PC-3 (cell line): Measurements from ENCODE around the gene OR2V1. TPM values are rescaled to one million over a fixed set of nuclear protein-coding genes. Genes with fewer than 3 reads are reported as not detected.
"Not testable (repeated sequence)": the region's sequence is repeated elsewhere in the genome, so short reads cannot be mapped to it uniquely, and the experiment has no call there.

Experiments used
- ATAC-seq: fragments of 200-7000 bp; cut with Tn5 transposase; 2 replicates; pipeline ENCODE4 v1.9.1; 2020; ENCODE audit warnings: mild to moderate bottlenecking, moderate library complexity
- BruUV-seq: library from RNA; stranded (reverse); fragments of 400-500 nt; replicated peaks from 2 replicates; lab custom pipeline; 2021; lab: Mats Ljungman, UMichigan
- CTCF ChIA-PET: fragments of 300-600 bp; sonication (Branson Sonifier 250); formaldehyde crosslinking; loops from one replicate; lab custom pipeline; 2022; ENCODE audit warnings: antibody characterized with exemption; lab: Charles Lee
- POLR2A ChIA-PET: fragments of 300-600 bp; sonication (Branson Sonifier 250); formaldehyde crosslinking; loops from one replicate; lab custom pipeline; 2022; ENCODE audit warnings: antibody characterized with exemption; ENCODE audit not compliant: unreplicated experiment; lab: Charles Lee
- DNase-seq: peaks from one replicate; pipeline ENCODE4 v3.0.0-alpha.2; 2015
- H2AFZ ChIP-seq: fragments of 300-600 bp; sonication (generic); 2 replicates; pipeline ENCODE4 v1.6.0; 2016; ENCODE audit warnings: antibody characterized with exemption, low read length
- H3F3A ChIP-seq: fragments of 300-600 bp; sonication (generic); one replicate; pipeline ENCODE4 v1.6.0; 2017; ENCODE audit warnings: antibody characterized with exemption, low read length, control low read depth, mild to moderate bottlenecking; ENCODE audit not compliant: unreplicated experiment
- H3K27ac ChIP-seq: fragments of 300-600 bp; sonication (generic); 2 replicates; pipeline ENCODE4 v1.5.1; 2016; ENCODE audit warnings: mild to moderate bottlenecking, low read length
- H3K27me3 ChIP-seq: fragments of 300-600 bp; sonication (generic); 2 replicates; pipeline ENCODE4 v1.6.1; 2016; ENCODE audit warnings: low read length, mixed read lengths
- H3K36me3 ChIP-seq: fragments of 300-600 bp; sonication (generic); 2 replicates; pipeline ENCODE4 v1.6.1; 2016; ENCODE audit warnings: low read depth, mixed run types, low read length, mixed read lengths
- H3K4me1 ChIP-seq: fragments of 300-600 bp; sonication (generic); 2 replicates; pipeline ENCODE4 v1.5.1; 2016; ENCODE audit warnings: low read length; ENCODE audit not compliant: insufficient read depth
- H3K4me2 ChIP-seq: fragments of 300-600 bp; sonication (generic); 2 replicates; pipeline ENCODE4 v1.6.0; 2016; ENCODE audit warnings: low read length
- H3K4me3 ChIP-seq: fragments of 300-600 bp; sonication (generic); 2 replicates; pipeline ENCODE4 v1.5.1; 2016; ENCODE audit warnings: mild to moderate bottlenecking, low read length, mixed read lengths
- H3K79me2 ChIP-seq: fragments of 300-600 bp; sonication (generic); 2 replicates; pipeline ENCODE4 v1.6.1; 2017; ENCODE audit warnings: low read length, mixed read lengths
- H3K9ac ChIP-seq: fragments of 300-600 bp; sonication (generic); 2 replicates; pipeline ENCODE4 v1.6.0; 2016; ENCODE audit warnings: mild to moderate bottlenecking, low read length
- H3K9me2 ChIP-seq: fragments of 300-600 bp; sonication (generic); replicated peaks from 2 replicates; pipeline ENCODE4 v1.6.1; 2016; ENCODE audit warnings: mixed run types, low read length, mixed read lengths
- H3K9me3 ChIP-seq: fragments of 300-600 bp; sonication (generic); 2 replicates; pipeline ENCODE4 v1.6.1; 2016; ENCODE audit warnings: low read length, mixed read lengths
- H4K20me1 ChIP-seq: fragments of 300-600 bp; sonication (generic); 2 replicates; pipeline ENCODE4 v1.6.1; 2016; ENCODE audit warnings: low read length, mixed read lengths
- CTCF ChIP-seq: fragments of 300-600 bp; sonication (generic); conservative IDR thresholded peaks from 2 replicates; pipeline ENCODE4 v1.5.1; 2017; ENCODE audit warnings: antibody characterized with exemption, low read depth, mild to moderate bottlenecking, low read length
- EZH2 ChIP-seq: fragments of 300-600 bp; sonication (generic); IDR thresholded peaks from one replicate; pipeline ENCODE4 v1.6.1; 2017; ENCODE audit warnings: antibody characterized with exemption, mild to moderate bottlenecking, low read length; ENCODE audit not compliant: unreplicated experiment
- EZH2phosphoT487 ChIP-seq: fragments of 300-600 bp; sonication (generic); IDR thresholded peaks from 2 replicates; pipeline ENCODE4 v1.6.1; 2018; ENCODE audit warnings: mild to moderate bottlenecking, antibody characterized with exemption, low read length, borderline replicate concordance
- intact Hi-C: fragments of 100-400 bp; cut with micrococcal nuclease; formaldehyde crosslinking; loops from 2 replicates; pipeline ENCODE4 v1.9.0; 2023
- total RNA-seq: library from RNA; depleted of rRNA; stranded (reverse); fragments of >200 nt; gene quantifications from 2 replicates; pipeline ENCODE4 v1.2.3, GENCODE V29; 2014

The OR2V1 gene
- total RNA-seq, 1 experiment from 2014 or later, result not detected

GRCh38 chr5:181107699-181108098 lies 23.3 kb downstream of the OR2V1 start:
- Histone ChIP-seq H3K9ac (no peak overlapping the region), H3K27ac (no peak overlapping the region), H3F3A (no peaks in the 10 kb centered on the region), H2AFZ (no peak overlapping the region), H3K9me3 (no peaks in the 10 kb centered on the region), H3K4me1 (no peaks in the 10 kb centered on the region), H3K4me3 (no peak overlapping the region), H4K20me1 (no peaks in the 10 kb centered on the region), H3K27me3 (no peaks in the 10 kb centered on the region), H3K9me2 (no peaks in the 10 kb centered on the region), H3K79me2 (no peaks in the 10 kb centered on the region), H3K36me3 (no peaks in the 10 kb centered on the region), H3K4me2 (no peak overlapping the region)
- ChIA-PET CTCF (interaction anchor here (0.6 kb wide), 1 partner anchor 44 kb away, joined by 3 read pairs; no protein-coding TSS in a partner anchor), POLR2A (no interaction called here)
- BruUV-seq, result no TSS peak
- no peak for TF ChIP-seq CTCF
- TF ChIP-seq EZH2, result no peak
- no peak for TF ChIP-seq EZH2phosphoT487
- intact Hi-C loops, result no loop called here
- ATAC-seq, result no peak
- no peak for DNase-seq

- Histone ChIP-seq H3K79me2 (no peaks in the 10 kb centered on the region), H3K36me3 (no peaks in the 10 kb centered on the region), H3K4me1 (no peaks in the 10 kb centered on the region), H3K27ac (no peak overlapping the region), H3K9me2 (no peaks in the 10 kb centered on the region), H3K4me3 (no peak overlapping the region), H3K9me3 (no peaks in the 10 kb centered on the region), H3K4me2 (no peak overlapping the region), H3K9ac (no peak overlapping the region), H3K27me3 (no peaks in the 10 kb centered on the region), H4K20me1 (no peaks in the 10 kb centered on the region), H3F3A (no peaks in the 10 kb centered on the region), H2AFZ (no peak overlapping the region)
- no TSS peak for BruUV-seq
- intact Hi-C loops, result no loop called here
- DNase-seq, result no peak
- no peak for ATAC-seq
- ChIA-PET POLR2A (no interaction called here), CTCF (no interaction called here)
- TF ChIP-seq EZH2phosphoT487, result no peak
- TF ChIP-seq CTCF, result no peak
- no peak for TF ChIP-seq EZH2
Observed at GRCh38 chr5:181105391-181106025, 25.5 kb downstream of the OR2V1 start.

GRCh38 chr5:181104606-181105390 lies 26.2 kb downstream of the OR2V1 start:
- H3K4me1 ChIP-seq, CTCF ChIA-PET, H3K9me2 ChIP-seq, POLR2A ChIA-PET, H3K4me2 ChIP-seq, H3K9me3 ChIP-seq, H3K79me2 ChIP-seq, H3K27ac ChIP-seq, H2AFZ ChIP-seq, H3K4me3 ChIP-seq, H3K27me3 ChIP-seq, H3F3A ChIP-seq, intact Hi-C loops, H3K36me3 ChIP-seq, H4K20me1 ChIP-seq, DNase-seq, BruUV-seq, H3K9ac ChIP-seq: not testable (repeated sequence)
- peak; percentile 25; the same call in 1 of the 2 replicates for ATAC-seq

- CTCF ChIA-PET, intact Hi-C loops, H3F3A ChIP-seq: not testable (repeated sequence)
Observed at GRCh38 chr5:181104259-181104568, 26.8 kb downstream of the OR2V1 start.

More at GRCh38 chr5:181104259-181104568, 26.8 kb downstream of the OR2V1 start:
- H3K4me2 ChIP-seq, H3K9me3 ChIP-seq, H3K4me1 ChIP-seq, H3K36me3 ChIP-seq, H4K20me1 ChIP-seq, H3K9ac ChIP-seq, BruUV-seq, H3K4me3 ChIP-seq, H3K27me3 ChIP-seq, ATAC-seq, H3K27ac ChIP-seq, POLR2A ChIA-PET, H2AFZ ChIP-seq, DNase-seq, H3K79me2 ChIP-seq, H3K9me2 ChIP-seq: not testable (repeated sequence)
